GM23248 (cell line): ENCODE data around the gene MDP1.

Source experiments
- EZH2 ChIP-seq: fragments of 200-600 bp; sonication (generic); IDR thresholded peaks from 2 replicates; pipeline ENCODE4 v1.6.1; 2018; ENCODE audit warnings: antibody characterized with exemption, mild to moderate bottlenecking; ENCODE audit not compliant: insufficient read depth, poor library complexity, severe bottlenecking
- EZH2phosphoT487 ChIP-seq: fragments of 200-600 bp; sonication (generic); IDR thresholded peaks from 2 replicates; pipeline ENCODE4 v1.6.1; 2018; ENCODE audit warnings: antibody characterized with exemption, moderate library complexity, mild to moderate bottlenecking, low read depth; ENCODE audit not compliant: insufficient read depth

GRCh38 chr14:24219521-24219920 is 3.7 kb upstream of the MDP1 start:
- TF ChIP-seq EZH2phosphoT487 (no peak), EZH2 (no peak)
